Fibroblast of lung (primary cell): ENCODE results near the gene CNN3.

Experiments
- EZH2 ChIP-seq: IDR thresholded peaks from 2 replicates; pipeline ENCODE4 v1.5.1; 2012; ENCODE audit warnings: low read length, control low read depth, mild to moderate bottlenecking; ENCODE audit errors: missing control alignments
- TF ChIP-seq, protein P1 (sequence below), 2 donors: IDR thresholded peaks in 1 of 2; conservative IDR thresholded peaks in 1 of 2; 1 replicate in 1 of 2; 2 replicates in 1 of 2; pipeline ENCODE4 v1.5.1; 2011 to 2012; ENCODE audit warnings: low read length in 2 of 2, control low read depth in 1 of 2, inconsistent platforms in 1 of 2, low read depth in 1 of 2, mild to moderate bottlenecking in 1 of 2

DNA sequence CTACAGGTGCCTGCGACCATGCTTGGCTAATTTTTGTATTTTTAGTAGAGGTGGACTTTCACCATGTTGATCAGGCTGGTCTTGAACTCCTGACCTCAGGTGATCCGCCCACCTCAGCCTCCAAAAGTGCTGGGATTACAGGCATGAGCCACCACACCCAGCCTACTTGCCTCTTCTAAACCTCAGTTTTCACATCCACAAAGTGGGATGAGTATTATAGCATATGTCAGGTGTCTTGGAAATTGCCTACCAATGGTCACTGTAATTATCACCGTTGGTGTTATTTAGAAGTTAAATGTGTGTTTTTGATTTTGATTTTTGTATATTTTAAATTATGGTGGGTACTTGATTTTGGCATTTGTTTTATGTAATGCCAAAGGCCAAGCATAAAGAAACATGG lies 70.0 kb downstream of the CNN3 start:
- TF ChIP-seq, protein P1, sequence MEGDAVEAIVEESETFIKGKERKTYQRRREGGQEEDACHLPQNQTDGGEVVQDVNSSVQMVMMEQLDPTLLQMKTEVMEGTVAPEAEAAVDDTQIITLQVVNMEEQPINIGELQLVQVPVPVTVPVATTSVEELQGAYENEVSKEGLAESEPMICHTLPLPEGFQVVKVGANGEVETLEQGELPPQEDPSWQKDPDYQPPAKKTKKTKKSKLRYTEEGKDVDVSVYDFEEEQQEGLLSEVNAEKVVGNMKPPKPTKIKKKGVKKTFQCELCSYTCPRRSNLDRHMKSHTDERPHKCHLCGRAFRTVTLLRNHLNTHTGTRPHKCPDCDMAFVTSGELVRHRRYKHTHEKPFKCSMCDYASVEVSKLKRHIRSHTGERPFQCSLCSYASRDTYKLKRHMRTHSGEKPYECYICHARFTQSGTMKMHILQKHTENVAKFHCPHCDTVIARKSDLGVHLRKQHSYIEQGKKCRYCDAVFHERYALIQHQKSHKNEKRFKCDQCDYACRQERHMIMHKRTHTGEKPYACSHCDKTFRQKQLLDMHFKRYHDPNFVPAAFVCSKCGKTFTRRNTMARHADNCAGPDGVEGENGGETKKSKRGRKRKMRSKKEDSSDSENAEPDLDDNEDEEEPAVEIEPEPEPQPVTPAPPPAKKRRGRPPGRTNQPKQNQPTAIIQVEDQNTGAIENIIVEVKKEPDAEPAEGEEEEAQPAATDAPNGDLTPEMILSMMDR (conservative IDR thresholded peaks at IDR 0.05 in 1 of 2, IDR thresholded peaks at IDR 0.05 in 1 of 2; ENCODE audit: low read depth in 1 of 2, low read length in 2 of 2), result no peak
- no peak for TF ChIP-seq EZH2
